Measurements from ENCODE around the gene RABL2A.
"Not testable (repeated sequence)": the region's sequence is repeated elsewhere in the genome, so short reads cannot be mapped to it uniquely, and the experiment has no call there.

RABL2A gene

DNA sequence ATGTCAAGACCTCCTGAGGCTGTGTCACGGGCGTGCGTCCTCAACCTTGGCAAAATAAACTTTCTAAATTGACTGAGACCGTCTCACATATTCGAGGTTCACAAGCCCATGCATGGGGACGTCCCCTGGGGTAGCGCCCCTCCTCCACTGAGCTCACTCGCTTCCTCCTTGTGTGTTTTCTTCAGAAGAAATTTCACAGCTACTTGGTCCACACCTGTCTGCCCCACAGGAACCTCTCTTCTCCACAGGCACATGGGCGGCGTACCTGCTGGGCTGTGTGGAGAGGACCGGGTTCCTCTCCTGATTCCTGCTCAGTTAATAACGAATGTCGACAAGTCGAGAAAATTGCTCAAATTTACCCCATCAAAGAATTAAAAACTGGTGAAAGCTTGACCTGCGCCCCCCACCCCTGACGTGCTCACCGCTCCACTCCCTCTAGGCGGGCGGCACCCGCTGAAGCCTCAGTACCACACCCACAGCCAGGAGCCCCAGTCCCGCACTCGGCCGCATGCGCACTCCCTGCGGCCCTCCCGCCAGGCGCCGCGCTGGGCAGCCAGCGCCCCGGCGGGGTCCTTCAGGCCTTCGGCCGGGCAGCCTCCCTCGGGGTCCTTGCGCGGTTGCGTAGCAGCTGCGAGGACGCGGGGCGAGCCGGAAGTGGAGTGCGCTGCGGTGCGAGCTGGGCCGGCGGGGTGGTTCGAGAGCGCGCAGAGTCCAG, at the start of gene RABL2A:
TSS of gene RABL2A (plus strand) at position 651 of the 715 bp plus-strand sequence. CDS start 1,341 bp downstream, outside the sequence.
- ATAC-seq = peak; percentile 96

DNA sequence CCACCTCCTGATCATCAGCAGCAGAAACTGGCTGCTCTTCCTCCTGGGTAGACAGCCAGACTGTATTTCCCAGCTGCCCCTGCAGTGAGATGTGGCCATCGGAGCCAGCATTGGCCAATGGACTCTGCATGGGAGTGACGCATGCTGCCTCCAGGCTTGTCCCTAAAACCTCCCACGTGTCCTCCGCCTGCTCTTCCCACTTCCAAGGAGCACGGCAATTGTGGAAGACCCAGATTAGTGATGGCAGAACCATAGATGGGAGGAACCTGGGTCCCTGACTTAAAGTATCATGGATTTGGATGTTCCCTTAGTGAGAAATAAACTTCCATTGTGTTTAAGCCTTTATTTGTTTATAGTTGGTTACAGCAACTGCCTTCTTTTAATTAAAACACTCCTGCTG, 48.6 kb upstream of the RABL2A start:
- not testable (repeated sequence) for ATAC-seq

DNA sequence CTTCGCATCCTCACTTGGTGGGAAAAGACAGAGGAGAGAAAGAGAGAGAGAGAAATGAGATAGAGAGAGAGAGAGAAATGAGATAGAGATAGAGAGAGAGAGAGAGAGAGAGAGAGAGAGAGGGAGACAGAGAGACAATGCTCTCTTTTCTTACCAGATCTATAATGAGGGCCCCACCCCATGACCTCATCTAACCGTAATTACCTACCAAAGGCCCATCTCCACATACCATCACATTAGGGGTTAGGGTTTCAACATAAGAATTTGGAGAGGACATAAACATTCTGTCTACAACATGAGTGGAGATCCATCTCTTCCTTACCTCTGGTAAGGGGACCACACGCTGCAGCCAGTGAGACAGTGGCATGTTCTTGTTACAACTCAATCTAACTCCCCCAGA, 44.6 kb upstream of the RABL2A start:
- ATAC-seq = not testable (repeated sequence)

DNA sequence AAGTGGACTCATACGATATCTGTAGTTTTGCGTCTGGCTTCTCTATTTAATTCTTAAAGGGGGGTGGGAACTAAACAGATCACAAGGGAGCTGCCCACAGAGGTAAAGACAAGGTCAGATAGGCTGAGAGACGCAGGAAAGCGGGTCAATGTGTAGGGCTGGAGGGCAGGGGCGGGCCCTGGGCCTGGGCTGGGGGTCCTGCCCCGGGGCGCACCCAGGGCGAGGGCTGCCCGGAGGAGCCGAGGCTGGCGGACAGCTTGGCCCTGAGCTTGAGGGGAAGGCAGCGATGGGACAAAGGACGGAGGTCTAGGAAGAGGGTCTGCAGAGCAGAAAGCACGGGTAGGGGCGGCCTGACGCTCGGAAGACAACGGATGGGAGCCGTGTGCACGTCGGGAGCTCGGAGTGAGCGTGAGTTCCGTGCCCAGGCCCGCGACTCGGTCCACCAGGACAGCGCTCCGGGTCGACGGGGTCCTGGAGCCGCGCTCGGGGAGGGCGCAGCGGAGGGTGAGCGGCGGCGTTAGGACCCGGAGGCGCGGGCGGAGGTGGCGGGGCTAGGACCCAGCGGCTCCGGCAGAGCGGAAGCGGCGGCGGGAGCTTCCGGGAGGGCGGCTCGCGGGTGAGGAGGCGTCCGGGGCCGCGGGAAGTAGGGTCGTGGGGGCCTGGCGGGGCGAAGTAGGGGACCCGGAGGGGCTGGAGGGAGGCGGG, 43.4 kb upstream of the RABL2A start:
- peak in 1 of 2 donors; percentile 55 for ATAC-seq

DNA sequence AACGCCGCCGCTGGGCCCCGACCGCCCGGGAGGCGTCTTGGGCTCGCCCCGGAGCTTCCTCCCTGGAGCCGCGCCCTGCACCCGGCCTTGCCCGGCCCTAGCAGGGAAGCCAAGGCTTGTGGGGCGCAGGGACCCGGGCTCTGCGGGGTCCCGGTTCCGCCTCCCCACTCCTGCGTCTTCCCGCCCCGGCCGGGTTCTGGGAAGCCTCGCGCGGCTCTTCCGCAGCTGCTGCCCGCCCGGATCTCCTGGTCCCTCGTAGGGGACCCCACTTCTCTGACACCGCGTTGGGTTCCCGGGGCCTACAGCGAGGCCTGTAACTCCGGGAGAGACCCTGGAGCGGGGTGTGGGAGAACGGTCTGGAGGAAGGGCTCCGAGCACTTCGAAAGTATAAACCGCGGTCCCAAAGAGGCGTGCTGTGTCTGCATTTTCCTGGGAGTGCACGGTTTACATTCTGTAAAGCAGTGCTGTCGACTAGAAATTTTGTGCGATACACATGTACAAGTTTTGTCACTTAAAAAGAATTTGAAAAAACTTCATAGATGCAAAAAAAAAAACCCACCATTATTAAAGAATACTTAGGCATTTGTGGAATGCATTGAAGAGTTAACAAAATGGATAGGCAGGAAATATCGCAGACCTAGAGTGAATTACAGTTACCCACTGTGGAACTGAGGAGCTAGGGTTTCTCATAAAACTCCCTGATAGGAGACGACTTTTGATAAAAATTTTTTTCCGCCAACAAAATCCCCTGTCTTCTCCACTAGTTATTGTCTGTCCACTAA, 42.6 kb upstream of the RABL2A start:
- not testable (repeated sequence) for ATAC-seq

DNA sequence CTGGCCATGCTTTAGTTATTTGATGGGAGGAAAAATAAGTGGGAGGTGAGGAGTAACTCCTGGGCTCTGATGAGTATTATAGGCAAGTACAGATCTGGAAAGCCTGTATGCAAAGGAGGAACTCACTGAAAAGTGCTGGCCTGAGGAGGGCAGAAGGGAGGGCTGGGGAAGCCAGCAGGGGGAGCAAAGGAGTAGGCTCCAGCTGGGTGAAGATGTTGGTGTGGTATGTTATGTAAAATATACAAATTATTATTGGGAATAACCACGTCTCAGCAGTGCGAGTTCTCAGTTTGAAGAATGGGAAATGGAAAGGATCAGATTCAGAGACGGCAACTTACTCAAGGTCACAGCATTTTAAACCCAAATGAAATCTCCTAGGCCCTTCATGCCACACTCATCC, 39.9 kb upstream of the RABL2A start:
- not testable (repeated sequence) for ATAC-seq

DNA sequence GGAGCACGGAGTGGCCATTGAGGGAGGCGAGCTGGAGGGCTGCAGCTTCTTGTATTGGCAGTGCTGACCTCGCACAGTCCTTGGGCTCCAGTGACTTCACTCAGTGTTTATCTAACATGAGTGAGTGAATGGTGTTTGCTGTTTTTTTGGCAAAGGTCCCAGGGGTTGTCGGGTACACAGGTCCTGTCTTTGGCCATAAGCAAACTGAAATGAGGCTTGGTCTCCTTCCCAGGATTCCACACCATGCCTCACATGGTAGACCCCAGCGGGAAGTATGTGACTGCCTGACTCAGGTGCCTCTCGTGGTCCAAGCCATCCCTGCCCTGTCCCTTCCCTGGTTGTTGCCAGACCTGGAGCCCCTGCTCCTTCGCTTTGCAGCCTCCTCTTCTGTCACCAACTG, 37.5 kb upstream of the RABL2A start:
- ATAC-seq = not testable (repeated sequence)

DNA sequence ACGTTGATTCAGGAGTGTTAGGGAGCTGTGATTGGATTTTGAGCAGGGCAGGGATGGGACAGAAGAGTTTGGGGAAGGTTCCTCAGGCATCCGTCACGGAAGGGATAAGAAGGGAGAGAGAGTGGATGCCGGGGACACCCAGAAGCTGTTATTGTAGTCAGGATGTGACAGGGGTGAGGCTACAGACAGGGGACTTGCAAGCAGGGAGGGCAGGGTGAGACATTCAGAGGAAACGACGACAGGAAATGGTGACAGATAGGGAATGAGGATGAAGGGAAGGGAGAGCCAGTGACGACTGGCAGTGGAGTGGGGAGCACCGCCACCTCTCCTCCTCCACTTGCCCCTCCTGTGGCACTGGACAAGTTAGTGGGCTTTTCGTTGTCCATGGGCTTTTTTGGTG, 35.1 kb upstream of the RABL2A start:
- ATAC-seq = not testable (repeated sequence)

DNA sequence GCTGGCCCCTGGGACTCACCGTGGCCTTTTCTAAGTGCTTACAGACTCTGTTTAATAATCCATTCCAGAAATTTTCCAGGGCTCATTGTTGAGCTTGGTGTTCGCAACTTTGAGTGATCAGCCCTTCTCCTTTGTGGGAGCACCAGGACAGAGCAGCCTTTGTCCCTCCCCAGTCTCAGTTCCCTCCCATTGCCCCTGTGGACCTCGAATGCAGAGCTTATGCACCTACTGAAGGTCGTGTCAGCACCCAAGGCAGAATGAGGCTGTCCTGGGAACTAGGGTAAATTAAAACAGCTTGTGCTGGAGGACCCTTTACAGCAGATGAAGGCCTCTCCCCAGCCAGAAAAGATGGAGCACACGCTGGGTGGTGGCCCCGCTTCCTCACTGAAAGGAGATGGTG, 33.8 kb upstream of the RABL2A start:
- not testable (repeated sequence) for ATAC-seq

DNA sequence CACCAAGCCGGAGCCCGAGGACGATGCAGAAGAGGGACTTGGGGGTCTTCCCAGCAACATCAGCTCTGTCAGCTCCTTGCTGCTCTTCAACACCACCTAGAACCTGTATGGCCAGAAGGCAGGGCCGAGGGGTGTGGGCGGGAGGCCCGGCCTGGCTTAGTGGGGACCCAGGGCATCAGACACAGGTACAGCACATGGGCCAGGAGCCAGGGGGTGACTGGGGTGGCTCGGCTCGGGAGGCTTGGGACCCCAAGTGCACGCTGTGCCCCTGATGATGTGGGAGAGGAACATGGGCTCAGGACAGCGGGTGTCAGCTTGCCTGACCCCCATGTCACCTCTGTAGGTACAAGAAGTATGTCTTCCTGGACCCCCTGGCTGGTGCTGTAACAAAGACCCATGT, 31.3 kb upstream of the RABL2A start:
- not testable (repeated sequence) for ATAC-seq

DNA sequence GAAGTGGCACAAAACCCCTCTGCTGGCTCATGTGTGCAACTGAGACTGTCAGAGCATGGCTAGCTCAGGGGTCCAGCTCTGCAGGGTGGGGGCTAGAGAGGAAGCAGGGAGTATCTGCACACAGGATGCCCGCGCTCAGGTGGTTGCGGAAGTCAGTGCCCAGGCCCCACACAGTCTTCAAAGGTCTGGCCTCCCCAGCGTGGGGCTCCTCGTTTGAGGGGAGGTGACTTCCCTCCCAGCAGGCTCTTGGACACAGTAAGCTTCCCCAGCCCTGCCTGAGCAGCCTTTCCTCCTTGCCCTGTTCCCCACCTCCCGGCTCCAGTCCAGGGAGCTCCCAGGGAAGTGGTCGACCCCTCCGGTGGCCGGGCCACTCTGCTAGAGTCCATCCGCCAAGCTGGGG, 29.9 kb upstream of the RABL2A start:
- not testable (repeated sequence) for ATAC-seq

DNA sequence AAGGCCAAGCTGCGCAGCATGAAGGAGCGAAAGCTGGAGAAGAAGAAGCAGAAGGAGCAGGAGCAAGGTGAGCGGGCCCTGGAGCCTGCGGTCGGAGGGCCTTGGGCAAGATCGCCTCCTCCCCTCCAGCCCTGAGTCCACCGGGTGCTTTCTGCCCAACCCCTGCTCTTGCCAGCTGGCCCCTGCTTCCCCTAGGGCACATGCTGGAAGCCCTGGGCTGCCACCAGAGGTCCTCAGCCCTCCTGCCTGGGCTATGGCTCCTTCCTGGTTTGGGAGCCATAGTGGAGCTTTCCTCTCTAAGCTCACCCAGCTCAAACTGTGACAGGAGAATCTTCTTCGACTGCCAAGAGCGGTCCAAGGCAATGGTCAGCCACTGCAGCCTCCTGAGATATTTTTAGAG, 29.5 kb upstream of the RABL2A start:
- ATAC-seq = not testable (repeated sequence)

DNA sequence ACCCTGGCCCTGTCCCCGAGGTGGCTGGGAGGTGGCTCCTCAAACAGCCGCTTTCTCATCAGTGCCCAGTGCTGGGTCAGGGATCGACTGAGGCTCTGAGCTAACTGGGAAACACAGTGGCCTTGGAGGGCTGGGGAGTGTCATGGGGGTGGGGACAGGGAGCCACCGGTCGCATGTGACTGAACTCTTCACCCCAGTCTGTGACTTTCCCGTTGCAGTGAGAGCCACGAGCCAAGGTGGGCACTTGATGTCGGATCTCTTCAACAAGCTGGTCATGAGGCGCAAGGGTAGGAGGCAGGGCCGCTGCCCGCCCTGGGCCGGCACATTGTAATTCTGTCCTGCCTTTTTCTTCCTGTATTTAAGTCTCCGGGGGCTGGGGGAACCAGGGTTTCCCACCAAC, 28.9 kb upstream of the RABL2A start:
- ATAC-seq = not testable (repeated sequence)

DNA sequence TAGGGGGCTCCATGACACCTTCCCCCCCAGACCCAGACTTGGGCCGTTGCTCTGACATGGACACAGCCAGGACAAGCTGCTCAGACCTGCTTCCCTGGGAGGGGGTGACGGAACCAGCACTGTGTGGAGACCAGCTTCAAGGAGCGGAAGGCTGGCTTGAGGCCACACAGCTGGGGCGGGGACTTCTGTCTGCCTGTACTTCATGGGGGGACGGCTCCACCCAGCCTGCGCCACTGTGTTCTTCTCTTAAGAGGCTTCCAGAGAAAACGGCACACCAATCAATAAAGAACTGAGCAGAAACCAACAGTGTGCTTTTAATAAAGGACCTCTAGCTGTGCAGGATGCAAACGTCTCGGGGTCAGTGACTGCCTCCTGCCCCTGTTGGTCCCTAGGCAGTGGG, 28.3 kb upstream of the RABL2A start:
- not testable (repeated sequence) for ATAC-seq

DNA sequence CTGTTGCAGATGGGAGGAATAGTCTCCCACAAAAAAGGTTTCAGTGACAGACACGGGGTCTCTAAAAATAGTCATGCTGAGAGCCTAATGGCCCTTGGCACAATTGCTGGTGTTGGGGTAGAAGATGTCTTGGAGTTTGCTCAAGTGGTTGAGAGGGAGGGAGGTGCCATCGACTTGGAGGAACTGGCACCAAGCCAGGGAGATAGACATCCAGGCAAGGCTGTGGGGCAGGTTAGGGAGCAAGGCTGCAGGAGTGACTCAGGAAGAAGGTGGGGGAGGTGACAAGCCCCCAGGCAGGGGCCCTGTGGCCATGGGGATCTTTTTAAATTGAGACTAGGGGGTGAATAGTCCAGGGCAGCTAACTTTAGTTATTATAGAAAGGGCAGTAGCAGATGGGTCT, 27.9 kb upstream of the RABL2A start:
- not testable (repeated sequence) for ATAC-seq

DNA sequence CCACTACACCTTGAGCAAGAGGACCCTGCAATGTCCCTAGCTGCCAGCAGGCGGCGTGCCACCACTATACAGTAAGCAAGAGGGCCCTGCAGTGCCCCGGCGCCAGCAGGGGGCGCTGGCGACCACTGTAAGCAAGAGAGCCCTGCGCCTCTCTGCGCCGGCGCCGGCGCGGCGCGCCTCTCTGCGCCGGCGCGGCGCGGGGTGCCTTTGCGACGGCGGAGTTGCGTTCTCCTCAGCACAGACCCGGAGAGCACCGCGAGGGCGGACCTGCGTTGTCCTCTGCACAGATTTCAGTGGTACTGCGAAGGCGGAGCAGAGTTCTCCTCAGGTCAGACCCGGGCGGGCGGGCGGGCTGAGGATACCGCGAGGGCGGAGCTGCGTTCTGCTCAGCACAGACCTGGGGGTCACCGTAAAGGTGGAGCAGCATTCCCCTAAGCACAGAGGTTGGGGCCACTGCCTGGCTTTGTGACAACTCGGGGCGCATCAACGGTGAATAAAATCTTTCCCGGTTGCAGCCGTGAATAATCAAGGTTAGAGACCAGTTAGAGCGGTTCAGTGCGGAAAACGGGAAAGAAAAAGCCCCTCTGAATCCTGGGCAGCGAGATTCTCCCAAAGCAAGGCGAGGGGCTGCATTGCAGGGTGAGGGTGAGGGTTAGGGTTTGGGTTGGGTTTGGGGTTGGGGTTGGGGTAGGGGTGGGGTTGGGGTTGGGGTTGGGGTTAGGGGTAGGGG, 24.9 kb upstream of the RABL2A start:
- not testable (repeated sequence) for ATAC-seq

DNA sequence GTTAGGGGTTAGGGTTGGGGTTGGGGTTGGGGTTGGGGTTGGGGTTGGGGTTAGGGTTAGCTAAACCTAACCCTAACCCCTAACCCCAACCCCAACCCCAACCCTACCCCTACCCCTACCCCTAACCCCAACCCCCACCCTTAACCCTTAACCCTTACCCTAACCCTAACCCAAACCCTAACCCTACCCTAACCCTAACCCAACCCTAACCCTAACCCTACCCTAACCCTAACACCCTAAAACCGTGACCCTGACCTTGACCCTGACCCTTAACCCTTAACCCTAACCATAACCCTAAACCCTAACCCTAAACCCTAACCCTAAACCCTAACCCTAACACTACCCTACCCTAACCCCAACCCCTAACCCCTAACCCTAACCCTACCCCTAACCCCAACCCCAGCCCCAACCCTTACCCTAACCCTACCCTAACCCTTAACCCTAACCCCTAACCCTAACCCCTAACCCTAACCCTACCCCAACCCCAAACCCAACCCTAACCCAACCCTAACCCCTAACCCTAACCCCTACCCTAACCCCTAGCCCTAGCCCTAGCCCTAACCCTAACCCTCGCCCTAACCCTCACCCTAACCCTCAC, 24.1 kb upstream of the RABL2A start:
- ATAC-seq = peak; percentile 43 to 45

DNA sequence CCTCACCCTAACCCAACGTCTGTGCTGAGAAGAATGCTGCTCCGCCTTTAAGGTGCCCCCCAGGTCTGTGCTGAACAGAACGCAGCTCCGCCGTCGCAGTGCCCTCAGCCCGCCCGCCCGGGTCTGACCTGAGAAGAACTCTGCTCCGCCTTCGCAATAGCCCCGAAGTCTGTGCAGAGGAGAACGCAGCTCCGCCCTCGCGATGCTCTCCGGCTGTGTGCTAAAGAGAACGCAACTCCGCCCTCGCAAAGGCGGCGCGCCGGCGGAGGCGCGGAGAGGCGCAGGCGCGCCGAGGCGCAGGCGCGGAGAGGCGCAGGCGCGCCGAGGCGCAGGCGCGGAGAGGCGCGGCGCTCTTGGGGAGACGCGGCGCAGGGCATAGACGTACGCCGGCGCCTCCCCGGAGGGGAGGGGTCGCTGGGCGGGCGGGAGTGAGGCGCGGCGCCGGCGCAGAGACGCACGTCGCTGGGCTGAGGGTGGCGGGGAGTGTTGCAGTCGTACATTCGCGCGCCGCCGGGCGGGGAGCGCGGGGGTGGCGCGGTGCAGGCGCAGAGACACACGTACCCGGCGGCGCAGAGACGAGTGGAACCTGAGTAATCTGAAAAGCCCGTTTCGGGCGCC, 23.5 kb upstream of the RABL2A start:
- peak; percentile 91 to 97 for ATAC-seq

DNA sequence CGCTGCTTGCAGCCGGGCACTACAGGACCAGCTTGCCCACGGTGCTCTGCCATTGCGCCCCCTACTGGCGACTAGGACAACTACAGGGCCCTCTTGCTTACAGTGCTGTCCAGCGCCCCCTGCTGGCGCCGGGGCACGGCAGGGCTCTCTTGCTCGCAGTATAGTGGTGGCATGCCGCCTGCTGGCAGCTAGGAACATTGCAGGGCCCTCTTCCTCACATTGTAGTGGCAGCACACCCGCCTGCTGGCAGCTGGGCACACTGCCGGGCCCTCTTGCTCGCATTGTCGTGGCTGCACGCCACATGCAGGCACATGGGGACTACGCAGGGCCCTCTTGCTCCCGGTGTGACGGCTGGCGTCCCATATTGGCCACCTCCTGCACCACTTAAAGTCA, 23.0 kb upstream of the RABL2A start:
- ATAC-seq = peak; percentile 33 to 42

DNA sequence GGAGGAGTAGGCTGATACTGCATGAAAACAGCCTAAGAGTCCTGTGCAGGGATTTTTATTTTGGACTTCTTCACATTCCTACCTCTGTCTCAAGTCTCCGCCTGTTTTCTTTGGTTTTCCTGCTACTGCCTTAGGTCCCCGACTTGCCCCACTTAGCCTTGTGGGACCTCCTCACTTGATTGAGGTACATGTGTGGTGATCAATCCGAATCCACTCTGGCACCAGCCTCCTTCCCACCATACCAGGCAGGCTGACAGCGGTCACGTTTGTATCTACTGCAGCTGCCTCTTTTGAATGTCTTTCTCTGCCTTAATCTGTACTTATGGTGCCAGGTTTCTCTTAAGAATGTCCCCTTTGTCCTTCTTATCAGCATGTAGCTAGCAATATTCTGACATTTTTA, 22.4 kb upstream of the RABL2A start:
- not testable (repeated sequence) for ATAC-seq

DNA sequence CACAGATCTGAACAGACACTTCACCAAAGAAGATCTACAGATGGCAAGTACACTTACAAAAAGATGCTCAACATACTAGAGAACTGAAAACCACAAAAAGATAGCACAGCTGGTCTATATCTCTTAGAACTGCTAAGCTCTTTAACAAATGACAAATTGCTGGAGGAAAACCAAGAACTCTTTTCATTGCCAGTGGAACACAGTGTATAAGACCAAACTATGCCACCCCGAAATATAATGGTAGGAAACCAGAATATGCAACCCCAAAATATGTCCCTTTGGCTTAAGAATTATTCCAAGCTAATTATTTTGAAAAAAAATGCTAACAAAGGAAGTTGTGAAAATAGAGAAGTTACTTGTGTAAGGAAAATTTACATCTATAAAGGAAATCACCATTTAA, 21.0 kb upstream of the RABL2A start:
- not testable (repeated sequence) for ATAC-seq

DNA sequence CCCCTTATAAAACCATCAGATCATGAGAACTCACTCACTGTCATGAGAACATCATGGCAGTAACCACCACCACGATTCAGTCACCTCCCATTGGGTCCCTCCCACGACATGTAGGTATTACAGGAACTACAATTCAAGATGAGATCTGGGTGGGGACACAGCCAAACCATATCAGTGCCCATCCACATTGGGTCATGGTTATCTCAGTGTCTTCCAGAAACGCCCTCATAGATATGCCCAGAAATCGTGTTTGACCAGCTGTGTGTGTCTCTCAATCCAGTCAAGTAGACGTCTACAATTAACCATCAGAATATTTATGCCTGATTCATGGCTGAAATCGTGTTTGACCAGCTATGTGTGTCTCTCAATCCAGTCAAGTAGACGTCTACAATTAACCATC, 17.2 kb upstream of the RABL2A start:
- not testable (repeated sequence) for ATAC-seq

All from activated CD4-positive, CD25-positive, alpha-beta regulatory T cell treated with anti-CD3 and anti-CD28 coated beads, Interleukin-2, amount 50 U/mL, for 24 hours (primary cell).